Activated naive CD8-positive, alpha-beta T cell treated with anti-CD3 and anti-CD28 coated beads, Interleukin-2, amount 10 ng/mL, durations not matched to agents 7 days and 5 days (primary cell): ENCODE results near the gene SPTY2D1. TPM values are rescaled to one million over a fixed set of nuclear protein-coding genes. Genes with fewer than 3 reads are reported as not detected.
"Not testable (repeated sequence)": the region's sequence is repeated elsewhere in the genome, so short reads cannot be mapped to it uniquely, and the experiment has no call there.

Experiments used
- ATAC-seq: fragments of 150-1000 bp; cut with Tn5 transposase; one replicate; pipeline ENCODE4 v1.10.0; 2021; ENCODE audit warnings: low read depth, moderate library complexity
- POLR2A ChIA-PET: fragments of 350-600 bp; sonication (Branson Sonifier 250); formaldehyde crosslinking; loops from one replicate; lab custom pipeline; 2021; ENCODE audit warnings: antibody characterized with exemption; lab: Charles Lee
- DNase-seq: peaks from one replicate; pipeline ENCODE4 v3.0.0; 2021
- H3K27ac Mint-ChIP-seq: one replicate; pipeline ENCODE4 v1.8.0; 2022; ENCODE audit warnings: mild to moderate bottlenecking, mixed read lengths
- H3K27me3 Mint-ChIP-seq: one replicate; pipeline ENCODE4 v1.8.0; 2022; ENCODE audit warnings: mild to moderate bottlenecking, moderate library complexity, mixed read lengths
- H3K36me3 Mint-ChIP-seq: one replicate; pipeline ENCODE4 v1.8.0; 2021; ENCODE audit warnings: mild to moderate bottlenecking, mixed read lengths
- H3K4me1 Mint-ChIP-seq: one replicate; pipeline ENCODE4 v1.8.0; 2021; ENCODE audit warnings: mixed read lengths
- H3K4me3 Mint-ChIP-seq: one replicate; pipeline ENCODE4 v1.8.0; 2022; ENCODE audit warnings: mild to moderate bottlenecking, moderate library complexity, mixed read lengths
- H3K9me3 Mint-ChIP-seq: one replicate; pipeline ENCODE4 v1.8.0; 2021; ENCODE audit warnings: mixed read lengths
- total RNA-seq, 2 experiments: library from RNA; stranded (reverse); gene quantifications; one replicate each; pipeline ENCODE4 v1.2.3, GENCODE V29; 2021

The SPTY2D1 gene
- total RNA-seq, result 10 to 100 TPM; 27.8 to 27.9 TPM

- peaks cover 14% of the 10 kb centered on the region for H3K4me1 Mint-ChIP-seq
- ATAC-seq, result peak; percentile 94
- no peaks in the 10 kb centered on the region for H3K9me3 Mint-ChIP-seq
- POLR2A ChIA-PET, result interaction anchor here (0.7 to 3.9 kb wide), 19 partner anchors 11 to 528 kb away, joined by 3 to 50 read pairs (median 6); partner anchors contain the start of genes GTF2H1, HPS5, LDHA and SAAL1
- peak within 1 kb of the TSS; percentile 98 for H3K27ac Mint-ChIP-seq
- no peaks in the 10 kb centered on the region for H3K27me3 Mint-ChIP-seq
- DNase-seq, result peak; percentile 96
- H3K36me3 Mint-ChIP-seq, result peaks cover 3% of the 10 kb centered on the region
- H3K4me3 Mint-ChIP-seq, result peak within 1 kb of the TSS; percentile 91
These were observed at the start of gene SPTY2D1 for GRCh38 chr11:18634140-18635032. Gene SPTY2D1, minus strand, starts transcription at chr11:18634342. Its CDS starts 85 bp downstream, at chr11:18634257.

GRCh38 chr11:18682466-18682865, 48.3 kb upstream of the SPTY2D1 start:
- H3K4me1 Mint-ChIP-seq, result peaks cover 10% of the 10 kb centered on the region
- ATAC-seq, result no peak
- peaks cover 2% of the 10 kb centered on the region for H3K36me3 Mint-ChIP-seq
- POLR2A ChIA-PET, result no interaction called here
- H3K4me3 Mint-ChIP-seq, result no peak overlapping the region
- peaks cover 8% of the 10 kb centered on the region for H3K27me3 Mint-ChIP-seq
- no peak for DNase-seq
- no peaks in the 10 kb centered on the region for H3K9me3 Mint-ChIP-seq
- no peak overlapping the region for H3K27ac Mint-ChIP-seq

- H3K27ac Mint-ChIP-seq, H3K27me3 Mint-ChIP-seq, DNase-seq, H3K9me3 Mint-ChIP-seq, H3K36me3 Mint-ChIP-seq, ATAC-seq, H3K4me3 Mint-ChIP-seq, POLR2A ChIA-PET: not testable (repeated sequence)
- peaks cover 11% of the 10 kb centered on the region for H3K4me1 Mint-ChIP-seq
These were observed 47.8 kb upstream of the SPTY2D1 start for GRCh38 chr11:18681949-18682348.

GRCh38 chr11:18677560-18677959, 43.4 kb upstream of the SPTY2D1 start:
- H3K36me3 Mint-ChIP-seq, result no peaks in the 10 kb centered on the region
- DNase-seq, result no peak
- peaks cover 2% of the 10 kb centered on the region for H3K9me3 Mint-ChIP-seq
- POLR2A ChIA-PET, result interaction anchor here (1.3 kb wide), 1 partner anchor 21 kb away, joined by 4 read pairs; the partner anchor contains the start of gene TMEM86A
- H3K4me1 Mint-ChIP-seq, result peaks cover 23% of the 10 kb centered on the region
- peak overlapping the region; percentile 9 for H3K27ac Mint-ChIP-seq
- H3K4me3 Mint-ChIP-seq, result peak overlapping the region; percentile 28
- ATAC-seq, result peak; percentile 74
- peaks cover 1% of the 10 kb centered on the region for H3K27me3 Mint-ChIP-seq

- peaks cover 26% of the 10 kb centered on the region for H3K4me1 Mint-ChIP-seq
- peaks cover 1% of the 10 kb centered on the region for H3K27me3 Mint-ChIP-seq
- DNase-seq (no peak), ATAC-seq (no peak)
- no peak overlapping the region for H3K4me3 Mint-ChIP-seq
- peaks cover 2% of the 10 kb centered on the region for H3K9me3 Mint-ChIP-seq
- H3K27ac Mint-ChIP-seq, result no peak overlapping the region
- H3K36me3 Mint-ChIP-seq, result no peaks in the 10 kb centered on the region
- POLR2A ChIA-PET, result interaction anchor here (0.6 to 1.3 kb wide), 2 partner anchors 22 to 139 kb away, joined by 4 read pairs; partner anchors contain the start of gene TMEM86A
These were observed 42.7 kb upstream of the SPTY2D1 start for GRCh38 chr11:18676803-18677202.

GRCh38 chr11:18672209-18672608, 38.1 kb upstream of the SPTY2D1 start:
- H3K36me3 Mint-ChIP-seq, H3K9me3 Mint-ChIP-seq, H3K27me3 Mint-ChIP-seq: not testable (repeated sequence)
- H3K4me3 Mint-ChIP-seq, result peak overlapping the region; percentile 81
- DNase-seq, result peak; percentile 45
- ATAC-seq, result peak; percentile 84
- peak overlapping the region; percentile 97 for H3K27ac Mint-ChIP-seq
- peaks cover 39% of the 10 kb centered on the region for H3K4me1 Mint-ChIP-seq
- POLR2A ChIA-PET, result interaction anchor here (1.2 kb wide), 1 partner anchor 39 kb away, joined by 8 read pairs; the partner anchor contains the start of gene SPTY2D1

- peak overlapping the region; percentile 62 for H3K27ac Mint-ChIP-seq
- DNase-seq (no peak), ATAC-seq (no peak)
- H3K4me1 Mint-ChIP-seq, result peaks cover 35% of the 10 kb centered on the region
- POLR2A ChIA-PET, result interaction anchor here (1.2 kb wide), 1 partner anchor 38 kb away, joined by 8 read pairs; the partner anchor contains the start of gene SPTY2D1
- peaks cover 3% of the 10 kb centered on the region for H3K9me3 Mint-ChIP-seq
- peak overlapping the region; percentile 2 for H3K4me3 Mint-ChIP-seq
- no peaks in the 10 kb centered on the region for H3K36me3 Mint-ChIP-seq
- H3K27me3 Mint-ChIP-seq, result no peaks in the 10 kb centered on the region
These were observed 37.1 kb upstream of the SPTY2D1 start for GRCh38 chr11:18671246-18671645.

GRCh38 chr11:18669711-18670110, 35.6 kb upstream of the SPTY2D1 start:
- H3K27ac Mint-ChIP-seq, result peak overlapping the region; percentile 69
- POLR2A ChIA-PET, result interaction anchor here (1.4 kb wide), 1 partner anchor 10 kb away, joined by 4 read pairs; no protein-coding TSS in a partner anchor
- H3K9me3 Mint-ChIP-seq, result peaks cover 3% of the 10 kb centered on the region
- H3K4me3 Mint-ChIP-seq, result peak overlapping the region; percentile 41
- no peaks in the 10 kb centered on the region for H3K36me3 Mint-ChIP-seq
- no peaks in the 10 kb centered on the region for H3K27me3 Mint-ChIP-seq
- ATAC-seq, result no peak
- H3K4me1 Mint-ChIP-seq, result peaks cover 36% of the 10 kb centered on the region
- DNase-seq, result no peak

- POLR2A ChIA-PET, result interaction anchor here (1.4 kb wide), 1 partner anchor 9 kb away, joined by 4 read pairs; no protein-coding TSS in a partner anchor
- Mint-ChIP-seq H3K9me3 (peaks cover 3% of the 10 kb centered on the region), H3K36me3 (no peaks in the 10 kb centered on the region), H3K4me1 (peaks cover 36% of the 10 kb centered on the region), H3K4me3 (peak overlapping the region; percentile 41), H3K27ac (peak overlapping the region; percentile 69), H3K27me3 (no peaks in the 10 kb centered on the region)
- DNase-seq, result no peak
- ATAC-seq, result peak; percentile 8
These were observed 35.1 kb upstream of the SPTY2D1 start for GRCh38 chr11:18669219-18669596.

GRCh38 chr11:18668131-18668530, 34.0 kb upstream of the SPTY2D1 start:
- peaks cover 3% of the 10 kb centered on the region for H3K9me3 Mint-ChIP-seq
- no peaks in the 10 kb centered on the region for H3K27me3 Mint-ChIP-seq
- no peaks in the 10 kb centered on the region for H3K36me3 Mint-ChIP-seq
- POLR2A ChIA-PET, result no interaction called here
- H3K4me3 Mint-ChIP-seq, result no peak overlapping the region
- H3K4me1 Mint-ChIP-seq, result peaks cover 35% of the 10 kb centered on the region
- no peak overlapping the region for H3K27ac Mint-ChIP-seq
- DNase-seq (no peak), ATAC-seq (no peak)

GRCh38 chr11:18665353-18665872, 31.3 kb upstream of the SPTY2D1 start:
- not testable (repeated sequence) for DNase-seq, H3K36me3 Mint-ChIP-seq, H3K27me3 Mint-ChIP-seq, H3K9me3 Mint-ChIP-seq
- H3K27ac Mint-ChIP-seq, result peak overlapping the region; percentile 83
- POLR2A ChIA-PET, result interaction anchor here (1.0 kb wide), 1 partner anchor 87 kb away, joined by 4 read pairs; no protein-coding TSS in a partner anchor
- peaks cover 24% of the 10 kb centered on the region for H3K4me1 Mint-ChIP-seq
- peak overlapping the region; percentile 74 for H3K4me3 Mint-ChIP-seq
- peak; percentile 66 for ATAC-seq

- H3K36me3 Mint-ChIP-seq, result peaks cover 1% of the 10 kb centered on the region
- peaks cover 2% of the 10 kb centered on the region for H3K4me1 Mint-ChIP-seq
- H3K27ac Mint-ChIP-seq, result no peak overlapping the region
- POLR2A ChIA-PET, result no interaction called here
- ATAC-seq, result no peak
- H3K4me3 Mint-ChIP-seq, result no peak overlapping the region
- H3K27me3 Mint-ChIP-seq, result peaks cover 6% of the 10 kb centered on the region
- H3K9me3 Mint-ChIP-seq, result peaks cover 4% of the 10 kb centered on the region
- DNase-seq, result no peak
These were observed 23.5 kb upstream of the SPTY2D1 start for GRCh38 chr11:18657673-18658072.

GRCh38 chr11:18650859-18651557, 16.9 kb upstream of the SPTY2D1 start:
- Mint-ChIP-seq H3K27me3 (no peaks in the 10 kb centered on the region), H3K36me3 (no peaks in the 10 kb centered on the region), H3K9me3 (no peaks in the 10 kb centered on the region), H3K4me3 (no peak overlapping the region), H3K4me1 (peaks cover 8% of the 10 kb centered on the region), H3K27ac (peak overlapping the region; percentile 28)
- POLR2A ChIA-PET, result interaction anchor here (1.7 kb wide), 1 partner anchor 110 kb away, joined by 5 read pairs; no protein-coding TSS in a partner anchor
- ATAC-seq (no peak), DNase-seq (no peak)
